ENCODE data around the gene CCDC185.
A peak's percentile ranks its signal among the peaks of the same experiment; 100 is the strongest.

Gene CCDC185

GRCh38 chr1:223393275-223394214 lies at the start of gene CCDC185:
TSS of gene CCDC185 (plus strand) at chr1:223393415. CDS start at chr1:223393476, 61 bp downstream.
- no peak for DNase-seq (ENCODE audit: low spot score)
- TF ChIP-seq, protein P1, sequence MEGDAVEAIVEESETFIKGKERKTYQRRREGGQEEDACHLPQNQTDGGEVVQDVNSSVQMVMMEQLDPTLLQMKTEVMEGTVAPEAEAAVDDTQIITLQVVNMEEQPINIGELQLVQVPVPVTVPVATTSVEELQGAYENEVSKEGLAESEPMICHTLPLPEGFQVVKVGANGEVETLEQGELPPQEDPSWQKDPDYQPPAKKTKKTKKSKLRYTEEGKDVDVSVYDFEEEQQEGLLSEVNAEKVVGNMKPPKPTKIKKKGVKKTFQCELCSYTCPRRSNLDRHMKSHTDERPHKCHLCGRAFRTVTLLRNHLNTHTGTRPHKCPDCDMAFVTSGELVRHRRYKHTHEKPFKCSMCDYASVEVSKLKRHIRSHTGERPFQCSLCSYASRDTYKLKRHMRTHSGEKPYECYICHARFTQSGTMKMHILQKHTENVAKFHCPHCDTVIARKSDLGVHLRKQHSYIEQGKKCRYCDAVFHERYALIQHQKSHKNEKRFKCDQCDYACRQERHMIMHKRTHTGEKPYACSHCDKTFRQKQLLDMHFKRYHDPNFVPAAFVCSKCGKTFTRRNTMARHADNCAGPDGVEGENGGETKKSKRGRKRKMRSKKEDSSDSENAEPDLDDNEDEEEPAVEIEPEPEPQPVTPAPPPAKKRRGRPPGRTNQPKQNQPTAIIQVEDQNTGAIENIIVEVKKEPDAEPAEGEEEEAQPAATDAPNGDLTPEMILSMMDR (IDR thresholded peaks at IDR 0.05): no peak
- Histone ChIP-seq H3K27ac (no peak within 1 kb of the TSS), H3K4me3 (peak within 1 kb of the TSS; percentile 64)

GRCh38 chr1:223343692-223344091 lies 49.5 kb upstream of the CCDC185 start:
- TF ChIP-seq, protein P1 (IDR thresholded peaks at IDR 0.05): no peak
- Histone ChIP-seq H3K27ac (no peak overlapping the region), H3K4me3 (no peak overlapping the region)
- no peak for DNase-seq (ENCODE audit: low spot score)

GRCh38 chr1:223344491-223344890 lies 48.7 kb upstream of the CCDC185 start:
- TF ChIP-seq, protein P1 (IDR thresholded peaks at IDR 0.05): no peak
- Histone ChIP-seq H3K27ac (no peak overlapping the region), H3K4me3 (no peak overlapping the region)
- no peak for DNase-seq (ENCODE audit: low spot score)

DNA sequence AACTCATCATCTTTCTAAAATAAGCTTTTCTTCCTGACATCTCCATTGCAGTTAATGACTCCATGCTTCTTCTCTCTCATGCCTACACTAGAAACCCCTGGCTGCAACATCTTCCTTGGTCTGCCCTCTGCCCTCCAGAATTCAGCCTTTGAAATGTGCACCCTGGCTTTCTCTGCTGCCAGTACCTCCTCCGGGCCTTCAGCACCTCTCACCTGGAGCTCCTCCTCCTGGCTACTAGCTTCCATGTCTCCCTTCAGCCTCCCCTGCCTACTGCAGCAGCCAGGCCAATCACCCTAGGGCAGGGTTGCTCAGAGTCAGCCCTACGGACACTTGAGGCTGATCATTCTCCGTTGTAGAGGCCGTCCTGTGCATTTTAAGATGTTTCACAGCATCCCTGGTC lies 47.5 kb upstream of the CCDC185 start:
- no peak overlapping the region for H3K4me3 ChIP-seq
- TF ChIP-seq, protein P1 (IDR thresholded peaks at IDR 0.05): no peak
- DNase-seq (ENCODE audit: low spot score): no peak
- H3K27ac ChIP-seq: no peak overlapping the region

- DNase-seq (ENCODE audit: low spot score): no peak
- H3K4me3 ChIP-seq: no peak overlapping the region
- TF ChIP-seq, protein P1 (IDR thresholded peaks at IDR 0.05): no peak
- no peak overlapping the region for H3K27ac ChIP-seq
Observed at GRCh38 chr1:223346311-223346710, 46.9 kb upstream of the CCDC185 start.

GRCh38 chr1:223347583-223347982 lies 45.6 kb upstream of the CCDC185 start:
- DNase-seq (ENCODE audit: low spot score): no peak
- no peak overlapping the region for H3K27ac ChIP-seq
- TF ChIP-seq, protein P1 (IDR thresholded peaks at IDR 0.05): no peak

GRCh38 chr1:223348439-223348838 lies 44.8 kb upstream of the CCDC185 start:
- Histone ChIP-seq H3K27ac (no peak overlapping the region), H3K4me3 (no peak overlapping the region)
- TF ChIP-seq, protein P1 (IDR thresholded peaks at IDR 0.05): no peak
- no peak for DNase-seq (ENCODE audit: low spot score)

More at GRCh38 chr1:223347583-223347982, 45.6 kb upstream of the CCDC185 start:
- H3K4me3 ChIP-seq: no peak overlapping the region
